AG04450 (cell line): ENCODE results near the gene RETREG1. TPM values are rescaled to one million over a fixed set of nuclear protein-coding genes. Genes with fewer than 3 reads are reported as not detected.
A peak's percentile ranks its signal among the peaks of the same experiment; 100 is the strongest.

Experiments
- CTCF ChIA-PET: fragments of 300-600, 350-600 bp; formaldehyde crosslinking; extraction: SDS; loops from one replicate; lab custom pipeline; 2022; ENCODE audit warnings: antibody characterized with exemption, inconsistent platforms; lab: Charles Lee
- POLR2A ChIA-PET: fragments of 350-600 bp; formaldehyde crosslinking; extraction: SDS; loops from one replicate; lab custom pipeline; 2021; ENCODE audit warnings: antibody characterized with exemption, inconsistent platforms; lab: Yijun Ruan, JAX
- DNase-seq: peaks from one replicate; pipeline ENCODE4 v3.0.0-alpha.2; 2011; ENCODE audit warnings: low read depth, low spot score
- H3K27ac ChIP-seq: one replicate; pipeline ENCODE4 v1.5.1; 2012; ENCODE audit warnings: low read depth, low read length, control low read depth
- H3K27me3 ChIP-seq: one replicate; pipeline ENCODE4 v1.6.0; 2012; ENCODE audit warnings: low read length; ENCODE audit not compliant: control insufficient read depth, insufficient read depth
- H3K4me3 ChIP-seq: 2 replicates; pipeline ENCODE4 v1.5.1; 2011; ENCODE audit warnings: mild to moderate bottlenecking, low read depth, low read length, control low read depth
- H3K9me3 ChIP-seq: 2 replicates; pipeline ENCODE4 v1.5.1; 2012; ENCODE audit warnings: low read length; ENCODE audit not compliant: control insufficient read depth, insufficient read depth
- CTCF ChIP-seq: IDR thresholded peaks from 2 replicates; pipeline ENCODE4 v1.5.1; 2011; ENCODE audit warnings: low read depth, low read length, control low read depth, inconsistent platforms
- polyA plus RNA-seq: library from polyadenylated mRNA; depleted of rRNA; stranded (reverse); fragments of >200 nt; gene quantifications from 2 replicates; pipeline ENCODE4 v1.2.3, GENCODE V29; 2011

RETREG1 gene
- polyA plus RNA-seq, 1 experiment: 0.14 TPM

- H3K4me3 ChIP-seq: no peak overlapping the region
- peaks cover 12% of the 10 kb centered on the region for H3K27me3 ChIP-seq
- ChIA-PET POLR2A (no interaction called here), CTCF (interaction anchor here (1.7 kb wide), 1 partner anchor 11 kb away, joined by 9 read pairs; no protein-coding TSS in a partner anchor)
- H3K9me3 ChIP-seq: peaks cover 3% of the 10 kb centered on the region; the same call in 1 of the 2 replicates
- DNase-seq: no peak
- TF ChIP-seq CTCF: no peak
- no peak overlapping the region for H3K27ac ChIP-seq
Observed at GRCh38 chr5:16586556-16586955, 30.2 kb downstream of the RETREG1 start.

- POLR2A ChIA-PET: no interaction called here
Observed at GRCh38 chr5:16585041-16585667, 31.6 kb downstream of the RETREG1 start.

GRCh38 chr5:16582081-16582480 lies 34.7 kb downstream of the RETREG1 start:
- POLR2A ChIA-PET: no interaction called here
- H3K27me3 ChIP-seq: peaks cover 6% of the 10 kb centered on the region
- H3K9me3 ChIP-seq: peaks cover 3% of the 10 kb centered on the region; the same call in 1 of the 2 replicates
- no peak overlapping the region for H3K27ac ChIP-seq
- CTCF ChIA-PET: no interaction called here
- DNase-seq: no peak
- no peak for TF ChIP-seq CTCF
- no peak overlapping the region for H3K4me3 ChIP-seq

More at GRCh38 chr5:16585041-16585667, 31.6 kb downstream of the RETREG1 start:
- Histone ChIP-seq H3K9me3 (peaks cover 3% of the 10 kb centered on the region; the same call in 1 of the 2 replicates), H3K27ac (no peak overlapping the region), H3K4me3 (no peak overlapping the region), H3K27me3 (peaks cover 12% of the 10 kb centered on the region)
- DNase-seq: no peak
- CTCF ChIA-PET: interaction anchor here (1.7 kb wide), 1 partner anchor 9 kb away, joined by 9 read pairs; no protein-coding TSS in a partner anchor
- peak; percentile 27 for TF ChIP-seq CTCF

- Histone ChIP-seq H3K27ac (no peak overlapping the region), H3K27me3 (peaks cover 6% of the 10 kb centered on the region), H3K9me3 (no peaks in the 10 kb centered on the region), H3K4me3 (no peak overlapping the region)
- no peak for TF ChIP-seq CTCF
- DNase-seq: no peak
- ChIA-PET POLR2A (no interaction called here), CTCF (no interaction called here)
Observed at GRCh38 chr5:16580382-16580781, 36.4 kb downstream of the RETREG1 start.

GRCh38 chr5:16579142-16579847 lies 37.5 kb downstream of the RETREG1 start:
- no peaks in the 10 kb centered on the region for H3K9me3 ChIP-seq
- H3K27me3 ChIP-seq: peaks cover 6% of the 10 kb centered on the region
- DNase-seq: no peak
- POLR2A ChIA-PET: no interaction called here
- no peak for TF ChIP-seq CTCF
- CTCF ChIA-PET: interaction anchor here (0.6 kb wide), 1 partner anchor 27 kb away, joined by 3 read pairs; no protein-coding TSS in a partner anchor
- H3K4me3 ChIP-seq: no peak overlapping the region
- H3K27ac ChIP-seq: no peak overlapping the region
